Stimulated activated CD4-positive, alpha-beta T cell treated with anti-CD3 and anti-CD28 coated beads, Interleukin-2, amount 100 ng/mL, for 48 hours (primary cell): ENCODE results near the gene OR4C5.
"Not testable (repeated sequence)": the region's sequence is repeated elsewhere in the genome, so short reads cannot be mapped to it uniquely, and the experiment has no call there.

Experiments used
- DNase-seq, 2 donors: peaks; one replicate each; pipeline ENCODE4 v3.0.0-alpha.2; 2020

Gene OR4C5

GRCh38 chr11:48366365-48366764 is at the start of gene OR4C5:
Gene OR4C5, minus strand, starts transcription at chr11:48366465. Its CDS starts 0 bp downstream, at chr11:48366465.
- DNase-seq = no peak

- DNase-seq = no peak
These were observed 18.4 kb upstream of the OR4C5 start for GRCh38 chr11:48384670-48385069.

- DNase-seq = not testable (repeated sequence)
These were observed 17.9 kb upstream of the OR4C5 start for GRCh38 chr11:48384151-48384550.

GRCh38 chr11:48361289-48361688 is 5.0 kb downstream of the OR4C5 start:
- DNase-seq = not testable (repeated sequence)

GRCh38 chr11:48354677-48355076 is 11.6 kb downstream of the OR4C5 start:
- DNase-seq = no peak

- DNase-seq = no peak
These were observed 12.3 kb downstream of the OR4C5 start for GRCh38 chr11:48354013-48354412.

GRCh38 chr11:48346286-48346685 is 20.0 kb downstream of the OR4C5 start:
- DNase-seq = not testable (repeated sequence)

- DNase-seq = not testable (repeated sequence)
These were observed 23.8 kb downstream of the OR4C5 start for GRCh38 chr11:48342505-48342904.

- DNase-seq = no peak
These were observed 24.8 kb downstream of the OR4C5 start for GRCh38 chr11:48341466-48341865.

GRCh38 chr11:48324620-48325019 is 41.6 kb downstream of the OR4C5 start, which contains the start of gene OR4C3:
Gene OR4C3, plus strand, starts transcription at chr11:48324920. Its CDS starts 102 bp downstream, at chr11:48325022.
- DNase-seq = not testable (repeated sequence)

- DNase-seq = not testable (repeated sequence)
These were observed 46.5 kb downstream of the OR4C5 start for GRCh38 chr11:48319813-48320212.
